Panc1 (cell line): ENCODE measurements around the gene AIG1. TPM values are rescaled to one million over a fixed set of nuclear protein-coding genes. Genes with fewer than 3 reads are reported as not detected.

ENCODE experiments used
- ATAC-seq: fragments of 200-7000 bp; cut with Tn5 transposase; 2 replicates; pipeline ENCODE4 v1.9.1; 2020; ENCODE audit warnings: mild to moderate bottlenecking, moderate library complexity
- BruUV-seq: library from RNA; stranded (reverse); fragments of 400-500 nt; replicated peaks from 2 replicates; lab custom pipeline; 2021; lab: Mats Ljungman, UMichigan
- CTCF ChIA-PET: fragments of 300-600 bp; sonication (Branson Sonifier 250); formaldehyde crosslinking; loops from one replicate; lab custom pipeline; 2022; ENCODE audit warnings: antibody characterized with exemption; lab: Charles Lee
- POLR2A ChIA-PET: fragments of 300-600 bp; sonication (Branson Sonifier 250); formaldehyde crosslinking; loops from one replicate; lab custom pipeline; 2022; ENCODE audit warnings: antibody characterized with exemption; lab: Charles Lee
- DNase-seq: peaks from one replicate; pipeline ENCODE4 v3.0.0-alpha.2; 2010; ENCODE audit warnings: low read depth, low spot score
- H3K27ac ChIP-seq: 2 replicates; pipeline ENCODE4 v1.5.1; 2011; ENCODE audit warnings: mild to moderate bottlenecking, low read length, inconsistent platforms
- H3K27me3 ChIP-seq: fragments of 200-500 bp; sonication (Bioruptor generic); 2 replicates; pipeline ENCODE4 v1.6.0; 2014; ENCODE audit warnings: low read length, inconsistent platforms; ENCODE audit not compliant: control insufficient read depth, insufficient read depth
- H3K36me3 ChIP-seq: fragments of 200-500 bp; sonication (Bioruptor generic); 2 replicates; pipeline ENCODE4 v1.5.1; 2014; ENCODE audit warnings: inconsistent platforms, mild to moderate bottlenecking, low read length, moderate library complexity; ENCODE audit not compliant: control insufficient read depth, insufficient read depth
- H3K4me1 ChIP-seq: 2 replicates; pipeline ENCODE4 v1.5.1; 2011; ENCODE audit warnings: inconsistent platforms, mild to moderate bottlenecking, low read length, moderate library complexity; ENCODE audit not compliant: control insufficient read depth, insufficient read depth
- H3K4me3 ChIP-seq, 2 experiments: 2 replicates each; pipeline ENCODE4 v1.5.1; 2011 to 2012; ENCODE audit warnings: low read depth in 2 of 2, low read length in 2 of 2, mild to moderate bottlenecking in 2 of 2, inconsistent platforms in 1 of 2, moderate library complexity in 1 of 2
- H3K9me3 ChIP-seq: fragments of 200-500 bp; sonication (Bioruptor generic); 2 replicates; pipeline ENCODE4 v1.5.1; 2014; ENCODE audit warnings: low read depth, mild to moderate bottlenecking, inconsistent platforms, low read length, moderate library complexity; ENCODE audit not compliant: control insufficient read depth, insufficient read depth
- POLR2AphosphoS5 ChIP-seq: IDR thresholded peaks from 2 replicates; pipeline ENCODE4 v1.6.1; 2012; ENCODE audit warnings: mild to moderate bottlenecking, low read depth, low read length, moderate library complexity
- SIN3A ChIP-seq: IDR thresholded peaks from 2 replicates; pipeline ENCODE4 v1.6.1; 2012; ENCODE audit warnings: low read depth, mild to moderate bottlenecking, low read length, moderate library complexity, borderline replicate concordance; ENCODE audit not compliant: insufficient read depth
- TCF7L2 ChIP-seq: IDR thresholded peaks from 2 replicates; pipeline ENCODE4 v1.6.1; 2011; ENCODE audit warnings: mild to moderate bottlenecking, low read depth, low read length, inconsistent platforms
- in situ Hi-C: cut with HindIII; loops from 2 replicates; pipeline ENCODE4 v1.10.0; 2016; ENCODE audit warnings: low sequenced_read_pairs, low pct_unique_long_range_greater_than_20kb
- intact Hi-C: fragments of 100-400 bp; cut with micrococcal nuclease; formaldehyde crosslinking; loops from one replicate; pipeline ENCODE4 v1.10.0; 2022; ENCODE audit not compliant: unreplicated experiment
- total RNA-seq: library from RNA; stranded (reverse); gene quantifications from one replicate; pipeline ENCODE4 v1.2.1, GENCODE V29; 2021; ENCODE audit not compliant: unreplicated experiment
- TF ChIP-seq, protein P1 (sequence below), 2 experiments: IDR thresholded peaks; 2 replicates each; pipeline ENCODE4 v1.6.1; 2011 to 2012; ENCODE audit warnings: low read depth in 2 of 2, control low read depth in 1 of 2, low read length in 1 of 2, mild to moderate bottlenecking in 1 of 2, moderate library complexity in 1 of 2; ENCODE audit not compliant: insufficient read depth in 1 of 2
- TF ChIP-seq, protein P2 (sequence below): fragments of 450-650 bp; IDR thresholded peaks from 2 replicates; pipeline ENCODE4 v1.5.1; 2017; ENCODE audit warnings: mild to moderate bottlenecking

Gene AIG1
- total RNA-seq, 1 experiment from 2014 or later, result 23.9 TPM

DNA sequence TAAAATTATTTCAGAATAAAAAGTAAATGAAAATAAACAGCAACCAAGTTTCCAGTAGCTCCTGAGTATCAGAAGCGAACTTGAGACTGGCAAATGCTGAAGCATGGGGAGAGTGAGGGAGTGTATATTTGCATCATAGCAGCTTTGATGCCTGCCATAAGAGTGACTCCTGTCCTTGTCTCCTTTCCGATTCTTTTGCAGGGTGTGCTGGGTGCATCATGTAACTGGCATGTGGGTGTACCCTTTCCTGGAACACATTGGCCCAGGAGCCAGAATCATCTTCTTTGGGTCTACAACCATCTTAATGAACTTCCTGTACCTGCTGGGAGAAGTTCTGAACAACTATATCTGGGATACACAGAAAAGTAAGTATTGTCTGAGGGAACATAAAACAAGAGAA is 272.4 kb downstream of the AIG1 start:
- intact Hi-C loops, result no loop called here
- BruUV-seq, result no TSS peak

DNA sequence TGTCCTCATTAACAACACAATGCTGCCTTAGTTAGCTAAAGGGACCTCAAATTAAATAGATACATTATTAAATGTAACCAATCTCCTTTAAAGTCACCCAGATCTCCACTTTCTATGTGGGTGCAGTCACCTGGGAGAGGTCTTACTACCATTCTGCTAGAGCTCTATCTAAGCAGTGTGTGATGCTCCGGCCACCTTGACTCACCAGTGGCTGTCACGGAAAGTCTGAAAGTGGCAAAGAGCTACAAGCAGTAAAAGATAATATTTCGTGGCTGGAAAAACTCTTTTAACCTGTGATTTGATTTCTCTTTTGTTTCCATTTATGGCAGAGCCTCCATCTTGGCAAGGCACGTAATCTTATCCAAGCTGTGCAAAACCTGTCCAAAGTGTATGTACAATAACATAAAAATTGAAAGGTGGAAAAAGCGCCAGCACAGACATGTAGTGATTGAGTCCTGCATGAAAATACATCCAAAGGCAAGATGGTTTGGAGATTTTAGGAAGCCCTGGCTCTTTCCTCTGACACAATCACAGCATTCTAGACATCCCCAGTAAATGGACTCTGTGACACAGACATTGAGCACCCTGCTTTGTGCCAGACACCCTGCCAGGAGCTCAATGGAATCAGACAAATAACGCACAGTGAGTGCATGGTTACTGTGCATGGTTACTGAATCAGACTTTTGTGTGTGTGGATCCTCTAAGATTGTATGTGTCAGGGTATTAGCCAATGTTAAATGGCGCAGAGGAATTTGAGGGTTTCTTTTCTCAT is 273.2 kb downstream of the AIG1 start:
- H3K4me3 ChIP-seq, result no peak overlapping the region
- ChIA-PET CTCF (no interaction called here), POLR2A (no interaction called here)
- no peaks in the 10 kb centered on the region for H3K36me3 ChIP-seq
- H3K9me3 ChIP-seq, result no peaks in the 10 kb centered on the region
- DNase-seq, result no peak
- in situ Hi-C loops, result no loop called here
- BruUV-seq, result no TSS peak
- no peaks in the 10 kb centered on the region for H3K4me1 ChIP-seq
- intact Hi-C loops, result no loop called here
- no peak overlapping the region for H3K27ac ChIP-seq
- H3K27me3 ChIP-seq, result no peaks in the 10 kb centered on the region
- ATAC-seq, result no peak
- TF ChIP-seq SIN3A (no peak), TCF7L2 (no peak), POLR2AphosphoS5 (no peak)
- TF ChIP-seq, protein P1, sequence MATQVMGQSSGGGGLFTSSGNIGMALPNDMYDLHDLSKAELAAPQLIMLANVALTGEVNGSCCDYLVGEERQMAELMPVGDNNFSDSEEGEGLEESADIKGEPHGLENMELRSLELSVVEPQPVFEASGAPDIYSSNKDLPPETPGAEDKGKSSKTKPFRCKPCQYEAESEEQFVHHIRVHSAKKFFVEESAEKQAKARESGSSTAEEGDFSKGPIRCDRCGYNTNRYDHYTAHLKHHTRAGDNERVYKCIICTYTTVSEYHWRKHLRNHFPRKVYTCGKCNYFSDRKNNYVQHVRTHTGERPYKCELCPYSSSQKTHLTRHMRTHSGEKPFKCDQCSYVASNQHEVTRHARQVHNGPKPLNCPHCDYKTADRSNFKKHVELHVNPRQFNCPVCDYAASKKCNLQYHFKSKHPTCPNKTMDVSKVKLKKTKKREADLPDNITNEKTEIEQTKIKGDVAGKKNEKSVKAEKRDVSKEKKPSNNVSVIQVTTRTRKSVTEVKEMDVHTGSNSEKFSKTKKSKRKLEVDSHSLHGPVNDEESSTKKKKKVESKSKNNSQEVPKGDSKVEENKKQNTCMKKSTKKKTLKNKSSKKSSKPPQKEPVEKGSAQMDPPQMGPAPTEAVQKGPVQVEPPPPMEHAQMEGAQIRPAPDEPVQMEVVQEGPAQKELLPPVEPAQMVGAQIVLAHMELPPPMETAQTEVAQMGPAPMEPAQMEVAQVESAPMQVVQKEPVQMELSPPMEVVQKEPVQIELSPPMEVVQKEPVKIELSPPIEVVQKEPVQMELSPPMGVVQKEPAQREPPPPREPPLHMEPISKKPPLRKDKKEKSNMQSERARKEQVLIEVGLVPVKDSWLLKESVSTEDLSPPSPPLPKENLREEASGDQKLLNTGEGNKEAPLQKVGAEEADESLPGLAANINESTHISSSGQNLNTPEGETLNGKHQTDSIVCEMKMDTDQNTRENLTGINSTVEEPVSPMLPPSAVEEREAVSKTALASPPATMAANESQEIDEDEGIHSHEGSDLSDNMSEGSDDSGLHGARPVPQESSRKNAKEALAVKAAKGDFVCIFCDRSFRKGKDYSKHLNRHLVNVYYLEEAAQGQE (IDR thresholded peaks at IDR 0.05; ENCODE audit: insufficient read depth in 1 of 2, low read depth in 2 of 2, low read length in 1 of 2), result no peak
- TF ChIP-seq, protein P2, sequence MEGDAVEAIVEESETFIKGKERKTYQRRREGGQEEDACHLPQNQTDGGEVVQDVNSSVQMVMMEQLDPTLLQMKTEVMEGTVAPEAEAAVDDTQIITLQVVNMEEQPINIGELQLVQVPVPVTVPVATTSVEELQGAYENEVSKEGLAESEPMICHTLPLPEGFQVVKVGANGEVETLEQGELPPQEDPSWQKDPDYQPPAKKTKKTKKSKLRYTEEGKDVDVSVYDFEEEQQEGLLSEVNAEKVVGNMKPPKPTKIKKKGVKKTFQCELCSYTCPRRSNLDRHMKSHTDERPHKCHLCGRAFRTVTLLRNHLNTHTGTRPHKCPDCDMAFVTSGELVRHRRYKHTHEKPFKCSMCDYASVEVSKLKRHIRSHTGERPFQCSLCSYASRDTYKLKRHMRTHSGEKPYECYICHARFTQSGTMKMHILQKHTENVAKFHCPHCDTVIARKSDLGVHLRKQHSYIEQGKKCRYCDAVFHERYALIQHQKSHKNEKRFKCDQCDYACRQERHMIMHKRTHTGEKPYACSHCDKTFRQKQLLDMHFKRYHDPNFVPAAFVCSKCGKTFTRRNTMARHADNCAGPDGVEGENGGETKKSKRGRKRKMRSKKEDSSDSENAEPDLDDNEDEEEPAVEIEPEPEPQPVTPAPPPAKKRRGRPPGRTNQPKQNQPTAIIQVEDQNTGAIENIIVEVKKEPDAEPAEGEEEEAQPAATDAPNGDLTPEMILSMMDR, result no peak

More for the DNA sequence above, 272.4 kb downstream of the AIG1 start:
- ATAC-seq (no peak), DNase-seq (no peak)
- in situ Hi-C loops, result no loop called here
- no peaks in the 10 kb centered on the region for H3K4me1 ChIP-seq
- CTCF ChIA-PET, result interaction anchor here (0.6 kb wide), 1 partner anchor 101 kb away, joined by 3 read pairs; no protein-coding TSS in a partner anchor
- no peaks in the 10 kb centered on the region for H3K27me3 ChIP-seq
- H3K4me3 ChIP-seq, result no peak overlapping the region
- POLR2A ChIA-PET, result no interaction called here
- no peaks in the 10 kb centered on the region for H3K9me3 ChIP-seq
- H3K27ac ChIP-seq, result no peak overlapping the region
- no peaks in the 10 kb centered on the region for H3K36me3 ChIP-seq
- TF ChIP-seq, protein P2, result no peak
- TF ChIP-seq, protein P1 (IDR thresholded peaks at IDR 0.05; ENCODE audit: insufficient read depth in 1 of 2, low read depth in 2 of 2, low read length in 1 of 2), result no peak
- no peak for TF ChIP-seq POLR2AphosphoS5
- TF ChIP-seq SIN3A, result no peak
